Measurements from ENCODE around the gene KAT2A. TPM values are rescaled to one million over a fixed set of nuclear protein-coding genes. Genes with fewer than 3 reads are reported as not detected.

KAT2A gene
- 3.8 and 7.1 TPM in 2 replicates for total RNA-seq

DNA sequence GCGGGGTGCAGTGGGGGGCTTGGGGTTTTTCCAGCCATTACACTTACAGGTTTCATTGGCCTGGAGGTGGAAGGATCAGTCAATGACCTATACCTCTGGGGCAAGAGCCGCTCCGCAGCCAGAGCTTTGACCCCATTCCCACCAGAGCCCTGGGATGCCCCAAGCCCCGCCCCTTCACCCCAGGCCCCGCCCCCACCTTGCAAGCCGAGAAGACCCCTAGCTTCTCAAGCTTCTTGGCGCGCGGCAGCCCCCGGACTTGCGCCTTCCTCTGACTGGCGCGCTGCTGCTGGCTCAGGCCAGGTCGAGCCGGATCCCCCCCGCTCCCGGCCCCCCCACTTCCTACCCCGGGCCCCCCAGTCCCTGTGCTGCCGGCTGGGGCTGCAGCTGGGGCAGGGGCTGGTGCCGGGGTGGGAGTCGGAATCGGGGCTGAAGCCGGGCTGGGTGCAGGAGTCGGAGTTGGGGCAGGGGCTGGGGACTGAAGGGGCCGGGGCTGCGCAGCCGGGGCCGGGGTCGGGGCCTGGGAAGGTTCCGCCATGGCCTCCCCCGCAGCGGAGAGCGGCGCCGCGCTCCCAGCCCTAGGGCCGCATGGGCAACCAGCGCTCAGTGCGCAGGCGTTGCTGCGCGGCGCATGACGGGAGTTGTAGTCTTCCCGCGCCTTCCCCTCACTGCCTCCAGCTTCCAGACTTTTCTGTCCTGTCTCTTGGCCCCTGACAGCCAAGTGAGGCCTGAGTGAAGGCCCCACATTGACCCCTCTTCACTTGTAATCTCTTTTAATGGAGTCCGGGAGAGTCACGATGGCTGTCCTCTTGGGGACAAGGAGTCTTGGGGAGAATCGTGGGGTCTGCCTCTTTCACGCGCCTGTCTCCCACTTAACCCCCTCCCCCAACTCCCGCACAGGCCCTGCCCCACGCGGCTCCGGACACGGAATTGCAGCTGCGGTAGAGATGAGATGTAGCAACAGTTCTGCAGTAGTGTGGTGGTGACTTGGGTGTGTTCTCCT is at the start of gene KAT2A:
KAT2A (minus strand) TSS at position 598 of the 1,000 bp plus-strand sequence; CDS start at position 535, 63 bp downstream.

DNA sequence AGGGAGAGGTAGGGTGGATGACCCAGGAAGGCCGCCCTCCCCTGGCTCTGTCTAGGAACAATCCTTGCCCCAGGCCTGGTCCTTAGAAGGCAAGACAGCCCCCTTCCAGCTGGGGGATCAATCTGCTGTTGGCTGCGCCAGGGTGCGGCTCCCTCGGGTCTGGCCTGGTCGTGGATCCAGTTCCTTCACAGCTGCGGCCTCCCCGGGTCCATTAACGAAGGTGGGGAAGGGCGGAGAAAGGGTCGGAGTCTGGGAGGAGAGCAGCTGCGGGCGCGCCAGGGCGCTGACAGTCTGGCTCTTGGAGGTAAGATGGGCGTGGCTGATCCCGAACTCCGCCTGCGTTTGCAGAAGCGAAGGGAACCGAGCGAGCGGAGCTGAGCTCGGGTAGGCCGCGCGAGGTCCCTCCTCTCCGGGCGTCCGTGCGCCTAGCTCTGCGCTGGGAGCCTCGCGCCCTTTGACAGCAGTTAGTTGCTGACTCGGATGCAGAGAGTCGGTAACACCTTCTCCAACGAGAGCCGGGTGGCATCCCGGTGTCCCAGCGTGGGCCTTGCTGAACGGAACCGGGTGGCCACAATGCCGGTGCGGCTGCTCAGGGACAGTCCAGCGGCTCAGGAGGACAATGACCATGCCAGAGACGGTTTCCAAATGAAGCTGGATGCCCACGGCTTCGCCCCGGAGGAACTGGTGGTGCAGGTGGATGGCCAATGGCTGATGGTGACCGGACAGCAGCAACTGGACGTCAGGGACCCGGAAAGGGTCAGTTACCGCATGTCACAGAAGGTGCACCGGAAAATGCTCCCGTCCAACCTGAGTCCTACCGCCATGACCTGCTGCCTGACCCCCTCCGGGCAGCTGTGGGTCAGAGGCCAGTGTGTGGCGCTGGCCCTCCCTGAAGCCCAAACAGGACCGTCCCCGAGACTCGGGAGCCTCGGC is 1.5 kb upstream of the KAT2A start, which contains the start of gene HSPB9:
HSPB9 (plus strand) TSS at position 434 of the 933 bp plus-strand sequence; CDS start at position 481, 47 bp downstream.

DNA sequence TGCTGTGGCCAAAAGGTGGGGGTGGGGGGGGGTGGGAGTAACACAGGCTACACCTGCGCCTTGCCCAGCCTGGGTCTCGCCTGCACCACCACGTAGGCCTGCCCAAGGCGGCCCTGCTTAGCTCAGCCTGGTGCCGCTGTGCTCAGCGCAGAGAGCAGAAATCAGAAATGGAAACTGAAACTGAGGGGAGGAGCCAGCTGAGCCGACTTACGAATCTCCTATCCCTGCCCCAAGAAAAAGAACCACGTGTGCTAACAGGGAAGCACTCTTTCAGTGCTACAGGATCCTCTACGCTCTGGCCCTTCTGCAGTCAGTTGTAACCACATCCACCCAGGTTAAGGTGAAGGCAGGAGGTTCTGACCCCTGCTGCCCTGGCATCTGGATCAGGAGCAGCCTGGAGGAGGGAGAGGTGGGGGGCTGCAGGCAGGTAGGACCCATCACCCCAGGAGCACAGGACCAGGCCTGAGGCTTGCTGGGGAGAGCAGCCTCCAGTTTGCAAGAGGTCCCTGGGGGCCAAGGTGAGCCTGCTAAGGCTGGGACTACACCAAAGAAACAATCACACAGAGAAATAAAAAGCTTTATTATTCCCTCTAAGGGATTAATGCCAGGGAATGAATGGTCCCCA is 8.5 kb downstream of the KAT2A start, which contains the start of gene DHX58:
DHX58 (minus strand) TSS at position 163 of the 625 bp plus-strand sequence. CDS start 822 bp downstream, outside the sequence.

DNA sequence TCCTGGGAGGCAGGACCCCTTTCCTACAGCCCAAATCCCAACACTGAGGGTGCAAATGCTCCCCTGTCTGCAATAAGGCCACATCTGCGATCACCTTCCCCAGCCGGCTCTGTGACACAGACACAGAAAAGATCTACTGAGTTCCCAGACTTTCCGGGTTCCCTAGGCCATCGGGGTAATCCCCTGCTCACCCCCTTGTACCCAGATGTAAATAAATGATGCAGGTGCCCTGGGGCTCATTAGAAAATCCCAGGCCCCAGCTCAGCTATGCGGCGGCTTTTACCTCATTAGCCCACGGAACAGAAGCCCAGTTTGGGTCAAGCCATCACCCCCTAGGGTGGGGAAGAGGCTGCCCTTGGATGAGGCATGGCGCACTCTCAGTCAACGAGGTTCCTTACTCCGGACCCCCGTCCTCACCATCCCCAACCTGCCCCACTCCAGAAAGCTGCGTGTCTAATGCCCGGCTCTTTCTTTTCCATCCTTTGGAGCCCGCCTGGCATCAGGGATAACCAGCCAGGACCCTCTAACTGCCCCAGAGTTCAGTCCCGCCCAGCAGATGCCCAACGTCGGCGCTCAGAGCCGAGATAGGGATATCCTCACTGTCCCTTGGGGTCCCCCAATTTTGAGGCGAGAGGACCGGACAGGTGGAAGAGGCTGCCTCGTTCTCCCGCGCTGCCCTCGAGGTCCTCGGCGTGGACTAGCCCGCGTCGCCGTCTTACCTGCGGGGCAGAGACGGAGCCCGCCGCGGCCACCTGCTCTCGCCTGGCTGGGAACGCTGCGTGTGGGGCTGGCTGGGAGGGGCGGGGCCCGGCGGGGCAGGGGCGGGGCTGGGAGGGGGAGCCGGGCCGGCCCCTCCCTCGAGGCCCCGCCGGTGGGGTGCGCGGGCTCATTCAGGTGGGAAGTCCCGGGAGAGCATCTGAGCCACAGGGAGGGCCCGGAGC is 23.2 kb downstream of the KAT2A start, which contains the start of gene ZNF385C:
ZNF385C (minus strand) TSS at position 783 of the 941 bp plus-strand sequence. CDS start 35,417 bp downstream, outside the sequence.

Other genes starting within 250 kb of the KAT2A start
- 260 and 291 TPM in 2 replicates for gene ACLY, start 202.4 kb downstream of the KAT2A start, total RNA-seq
- 0.74 and 1.1 TPM in 2 replicates for gene ODAD4, start 190.8 kb downstream of the KAT2A start, total RNA-seq
- gene CNP, start 154.6 kb downstream of the KAT2A start, total RNA-seq, result 50.9 and 64.7 TPM in 2 replicates
- gene DNAJC7, start 103.9 kb downstream of the KAT2A start, total RNA-seq, result 69.9 and 78.6 TPM in 2 replicates
- 19.2 and 23.9 TPM in 2 replicates for gene NKIRAS2, start 101.3 kb downstream of the KAT2A start, total RNA-seq
- 0.09 and 0.14 TPM in 2 replicates for gene C17orf113, start 70.8 kb downstream of the KAT2A start, total RNA-seq
- gene ZNF385C, start 22.9 kb downstream of the KAT2A start, total RNA-seq, result under 0.01 TPM in 1 of 2 replicates, not detected in the other
- 9.8 and 10.5 TPM in 2 replicates for gene DHX58, start 8.7 kb downstream of the KAT2A start, total RNA-seq
- not detected in 2 replicates for gene HSPB9, start 1.4 kb upstream of the KAT2A start, total RNA-seq
- 53.9 and 58.8 TPM in 2 replicates for gene RAB5C, start 33.6 kb upstream of the KAT2A start, total RNA-seq
- gene KCNH4, start 59.8 kb upstream of the KAT2A start, total RNA-seq, result under 0.01 TPM in 1 of 2 replicates, not detected in the other
- not detected in 2 replicates for gene HCRT, start 64.1 kb upstream of the KAT2A start, total RNA-seq
- gene GHDC, start 73.1 kb upstream of the KAT2A start, total RNA-seq, result 11.5 and 14.1 TPM in 2 replicates
- gene STAT5B, start 155.0 kb upstream of the KAT2A start, total RNA-seq, result 25.2 and 30.8 TPM in 2 replicates
- 20.2 and 26.6 TPM in 2 replicates for gene STAT5A, start 167.1 kb upstream of the KAT2A start, total RNA-seq

Data from smooth muscle cell of bladder (primary cell).